HG02840 (cell line): ENCODE measurements around the gene PTPRE.

ENCODE experiments used
- ATAC-seq: cut with Tn5 transposase; IDR thresholded peaks from one replicate; pipeline ENCODE4 v1.9.1; 2021; ENCODE audit warnings: mild to moderate bottlenecking, moderate library complexity, moderate number of reproducible peaks; ENCODE audit not compliant: unreplicated experiment, low FRiP score

The PTPRE gene

GRCh38 chr10:127997271-127997670 is 90.4 kb downstream of the PTPRE start:
- no peak for ATAC-seq

- no peak for ATAC-seq
Observed at GRCh38 chr10:127997937-127998336, 91.0 kb downstream of the PTPRE start.

- no peak for ATAC-seq
Observed at GRCh38 chr10:127998501-127999144, 91.7 kb downstream of the PTPRE start.

GRCh38 chr10:127999297-128000129 is 92.6 kb downstream of the PTPRE start:
- no peak for ATAC-seq

- ATAC-seq: no peak
Observed at GRCh38 chr10:128000471-128001362, 93.8 kb downstream of the PTPRE start.

DNA sequence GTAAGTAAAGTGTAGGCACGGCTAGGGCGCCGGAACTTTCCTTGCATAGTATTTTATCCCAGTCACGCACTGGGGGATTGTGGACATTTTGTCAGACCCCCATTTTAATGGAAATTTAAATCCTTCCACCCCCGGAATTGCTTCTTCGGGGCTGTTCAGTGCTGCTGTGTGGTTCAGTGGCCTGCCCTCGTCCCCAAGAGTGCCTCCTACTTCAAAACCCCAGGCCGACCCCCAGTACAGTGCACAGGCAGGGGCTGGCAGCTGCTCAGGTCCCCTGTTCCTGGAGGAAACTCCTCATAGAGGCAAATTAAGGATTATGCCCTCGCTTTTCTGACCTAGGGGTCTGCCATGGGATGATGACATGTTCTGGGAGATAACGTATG is 94.5 kb downstream of the PTPRE start:
- no peak for ATAC-seq

- no peak for ATAC-seq
Observed at GRCh38 chr10:128001849-128002248, 94.9 kb downstream of the PTPRE start.

GRCh38 chr10:128003521-128003920 is 96.6 kb downstream of the PTPRE start:
- ATAC-seq: no peak

GRCh38 chr10:128005858-128006257 is 99.0 kb downstream of the PTPRE start:
- no peak for ATAC-seq

DNA sequence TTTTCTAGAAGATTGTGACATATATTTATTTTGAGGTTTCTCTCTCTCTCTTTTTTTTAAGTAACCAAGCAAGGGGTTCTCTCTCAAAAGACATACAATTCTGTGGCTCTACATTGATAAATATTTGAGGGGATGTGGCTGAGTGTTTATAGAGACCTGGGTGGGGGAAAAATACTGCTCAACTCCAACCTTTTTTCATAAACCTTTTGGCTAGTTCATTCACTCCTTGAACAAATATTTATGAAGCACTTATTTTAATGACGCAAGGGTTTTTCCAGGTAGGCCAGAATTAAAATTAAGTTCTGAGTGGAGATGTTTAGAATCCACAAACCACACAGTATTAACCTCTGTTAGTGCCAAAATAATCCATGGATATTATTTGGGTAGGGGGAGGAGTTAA is 100.2 kb downstream of the PTPRE start:
- no peak for ATAC-seq

DNA sequence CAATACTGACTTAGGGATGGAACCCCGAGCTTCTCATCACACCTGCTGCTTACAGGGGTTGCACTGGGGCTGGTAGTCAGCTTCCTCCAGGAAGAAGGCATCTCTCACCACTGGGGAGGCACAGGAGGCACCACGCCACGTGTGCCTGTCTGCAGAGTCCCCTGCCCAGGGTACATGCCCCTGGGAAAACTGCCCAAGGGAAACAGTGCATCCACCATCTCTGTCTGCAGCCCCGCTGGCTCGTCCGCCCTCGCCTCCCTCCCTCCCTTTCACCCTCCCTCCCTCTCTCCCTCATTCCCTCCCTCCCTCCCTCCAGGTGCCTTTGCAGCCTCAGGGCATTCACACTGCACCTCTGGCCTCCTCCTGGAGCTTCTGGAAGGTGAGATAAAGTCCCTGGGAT is 101.1 kb downstream of the PTPRE start:
- ATAC-seq: no peak

GRCh38 chr10:128008521-128009250 is 101.8 kb downstream of the PTPRE start:
- ATAC-seq: no peak

DNA sequence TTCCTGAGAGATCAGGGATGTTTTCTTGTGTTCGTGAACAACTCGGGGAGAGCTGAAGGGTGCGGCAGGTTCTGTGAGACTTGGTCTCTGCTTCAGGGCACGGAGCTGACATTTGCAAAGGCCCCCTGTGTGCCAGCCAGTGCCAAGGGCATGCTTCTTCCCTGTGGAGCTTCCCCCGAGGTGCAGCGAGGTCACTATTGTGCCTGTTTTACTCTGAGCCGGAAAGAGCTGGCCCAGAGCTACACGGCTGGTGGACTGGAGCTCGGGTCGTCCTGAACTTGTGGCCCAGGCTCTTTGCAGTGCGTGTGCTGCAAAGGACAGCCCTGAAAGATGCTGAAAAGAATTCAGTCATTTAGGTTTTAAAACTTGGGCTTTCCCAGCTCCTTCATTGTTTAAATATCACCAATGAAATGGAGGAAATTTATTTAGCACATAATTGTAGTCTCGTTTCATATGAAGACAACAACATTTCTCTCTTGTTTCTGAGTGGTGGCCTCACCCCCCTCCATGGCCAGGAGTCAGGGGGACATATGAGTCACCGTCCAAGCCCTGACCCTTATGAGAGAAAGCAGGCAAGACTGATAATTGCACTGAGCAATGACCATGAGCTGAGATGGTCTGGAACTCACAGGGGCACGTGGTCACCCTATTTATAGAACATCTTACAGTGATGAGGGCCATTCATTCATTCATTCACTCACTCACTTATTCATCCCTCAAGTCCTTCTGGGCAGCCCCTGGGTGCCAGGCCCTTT is 102.6 kb downstream of the PTPRE start:
- no peak for ATAC-seq

DNA sequence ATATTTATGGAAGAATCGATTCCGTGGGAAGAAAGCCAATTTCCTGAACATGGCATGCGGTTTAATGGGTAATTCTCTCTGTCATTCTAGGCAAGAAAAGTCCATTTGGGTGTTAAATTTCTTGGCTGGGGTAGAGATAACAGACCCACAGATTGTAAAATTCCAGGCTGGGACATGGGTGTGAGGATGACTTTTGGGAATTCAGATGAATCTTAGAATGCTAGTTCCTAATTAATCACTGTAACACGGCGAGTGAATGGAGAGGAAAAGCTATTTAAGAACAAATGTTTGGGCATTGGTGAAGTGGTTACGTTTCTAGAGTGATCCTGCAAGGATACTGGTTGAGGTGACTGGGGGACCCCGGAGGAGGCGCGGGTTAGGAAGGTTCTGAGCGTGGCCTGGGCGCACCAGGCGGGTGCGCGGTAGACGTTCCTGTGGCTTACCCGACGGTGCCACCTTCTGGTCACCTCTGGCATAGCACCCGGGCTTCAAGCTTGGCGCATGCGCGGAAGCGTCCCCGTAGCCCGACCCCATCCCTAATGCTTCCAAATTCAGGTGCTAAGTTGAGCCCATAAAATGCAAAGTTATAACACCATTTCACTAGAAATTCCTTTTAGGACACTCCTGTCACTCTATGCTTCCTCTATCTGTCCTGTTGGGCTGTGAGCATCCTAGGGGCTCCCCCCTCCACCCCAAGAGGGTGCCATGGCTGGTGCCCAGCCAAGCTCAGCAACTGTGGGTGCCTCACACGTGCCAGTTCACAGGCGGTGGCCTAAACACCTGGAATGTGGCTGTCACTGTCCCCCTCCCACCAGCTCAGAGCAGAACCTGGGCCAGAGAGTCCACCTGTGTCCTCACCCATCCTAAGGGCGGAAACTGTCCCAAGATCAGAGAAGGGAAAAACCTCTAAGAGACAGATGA is 104.4 kb downstream of the PTPRE start:
- ATAC-seq: peak; percentile 92

DNA sequence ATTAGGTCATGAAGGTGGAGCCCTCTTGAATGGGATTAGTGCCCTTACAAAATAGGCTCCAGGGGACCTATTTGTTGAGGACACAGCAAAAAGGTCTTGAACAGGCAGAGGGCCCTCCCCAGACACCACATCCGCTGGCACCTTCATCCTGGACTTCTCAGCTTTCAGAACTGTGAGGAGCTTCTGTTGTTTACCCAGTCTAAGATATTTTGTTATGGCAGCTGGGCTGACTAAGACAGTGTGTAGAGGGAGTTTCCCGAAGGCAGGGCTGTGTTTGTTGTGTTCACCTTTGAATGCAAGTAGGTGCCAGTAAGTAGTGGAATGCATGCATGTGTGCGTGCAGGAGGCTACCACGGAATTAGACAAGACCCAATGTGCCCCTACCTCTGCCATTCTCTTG is 106.7 kb downstream of the PTPRE start:
- ATAC-seq: no peak

DNA sequence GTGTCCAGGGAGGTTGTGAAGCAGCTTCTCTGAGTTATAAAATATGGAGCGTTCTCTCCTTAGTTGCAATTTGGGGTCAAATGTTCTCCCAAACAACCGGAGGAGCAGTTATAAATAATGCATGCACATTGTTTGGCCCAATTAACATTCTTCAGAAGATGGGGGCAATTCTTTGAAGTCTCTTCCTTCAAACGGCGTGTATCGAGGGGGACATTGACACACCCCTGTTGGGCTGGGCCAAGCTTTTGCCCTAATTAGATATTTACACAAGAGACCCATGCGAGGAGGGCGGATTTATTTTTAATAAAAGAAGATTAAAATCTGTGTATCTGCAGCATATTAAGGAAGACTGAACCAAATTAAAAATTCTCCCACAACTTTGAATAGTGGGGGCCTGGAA is 107.3 kb downstream of the PTPRE start:
- ATAC-seq: no peak

- no peak for ATAC-seq
Observed at GRCh38 chr10:128016423-128017060, 109.6 kb downstream of the PTPRE start.

DNA sequence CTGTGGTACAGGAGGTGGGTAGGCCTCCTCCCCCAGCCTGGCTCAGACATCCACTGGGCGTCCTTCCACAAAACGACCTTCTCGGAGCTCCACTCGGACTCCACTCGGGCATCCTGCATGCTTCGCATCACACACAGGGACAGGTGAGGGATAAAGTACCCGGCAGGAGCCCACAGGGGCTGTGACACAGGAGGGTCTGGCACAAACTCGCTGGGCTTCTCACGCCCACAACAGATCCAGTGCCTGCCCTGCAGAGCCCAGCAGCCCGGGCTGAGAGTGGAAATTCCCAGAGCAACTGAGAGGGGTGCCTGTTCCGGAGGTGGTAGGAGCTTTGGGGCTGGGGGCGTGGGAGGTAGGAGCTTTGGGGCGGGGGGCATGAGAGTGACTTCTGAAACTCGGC is 110.9 kb downstream of the PTPRE start:
- no peak for ATAC-seq
